Endothelial cell (in vitro differentiated cells): ENCODE measurements around the gene CUL9. TPM values are rescaled to one million over a fixed set of nuclear protein-coding genes. Genes with fewer than 3 reads are reported as not detected.

Experiments
- DNase-seq: peaks from one replicate; pipeline ENCODE4 v3.0.0; 2021; ENCODE audit warnings: low spot score
- H3K27ac Mint-ChIP-seq: one replicate; pipeline ENCODE4 v1.8.0; 2021; ENCODE audit warnings: mixed read lengths, inconsistent platforms; ENCODE audit not compliant: unreplicated experiment
- H3K27me3 Mint-ChIP-seq: one replicate; pipeline ENCODE4 v1.8.0; 2021; ENCODE audit warnings: mild to moderate bottlenecking, moderate library complexity, mixed read lengths, inconsistent platforms; ENCODE audit not compliant: unreplicated experiment
- H3K36me3 Mint-ChIP-seq: one replicate; pipeline ENCODE4 v1.8.0; 2021; ENCODE audit warnings: mild to moderate bottlenecking, low read depth, mixed read lengths, inconsistent platforms; ENCODE audit not compliant: unreplicated experiment
- H3K4me1 Mint-ChIP-seq: one replicate; pipeline ENCODE4 v1.8.0; 2021; ENCODE audit warnings: mild to moderate bottlenecking, mixed read lengths, inconsistent platforms; ENCODE audit not compliant: unreplicated experiment
- H3K4me3 Mint-ChIP-seq: one replicate; pipeline ENCODE4 v1.8.0; 2021; ENCODE audit warnings: mild to moderate bottlenecking, mixed read lengths, inconsistent platforms; ENCODE audit not compliant: unreplicated experiment
- H3K9me3 Mint-ChIP-seq: one replicate; pipeline ENCODE4 v1.8.0; 2021; ENCODE audit warnings: mixed read lengths, inconsistent platforms; ENCODE audit not compliant: unreplicated experiment
- total RNA-seq: library from RNA; stranded (reverse); fragmentation: NEBNext Ultra II Directional; extraction: Animal tissue kit (Norgen Biotek cat#: 25700); gene quantifications from one replicate; pipeline ENCODE4 v1.2.1, GENCODE V29; 2021; ENCODE audit not compliant: unreplicated experiment
- TF ChIP-seq, protein P1 (sequence below): fragments of 200-600 bp; sonication (generic); IDR thresholded peaks from one replicate; pipeline ENCODE4 v1.5.0; 2021; ENCODE audit warnings: antibody characterized with exemption; ENCODE audit not compliant: unreplicated experiment

The CUL9 gene
- total RNA-seq, 1 donor from 2014 or later, result 55.4 TPM

DNA sequence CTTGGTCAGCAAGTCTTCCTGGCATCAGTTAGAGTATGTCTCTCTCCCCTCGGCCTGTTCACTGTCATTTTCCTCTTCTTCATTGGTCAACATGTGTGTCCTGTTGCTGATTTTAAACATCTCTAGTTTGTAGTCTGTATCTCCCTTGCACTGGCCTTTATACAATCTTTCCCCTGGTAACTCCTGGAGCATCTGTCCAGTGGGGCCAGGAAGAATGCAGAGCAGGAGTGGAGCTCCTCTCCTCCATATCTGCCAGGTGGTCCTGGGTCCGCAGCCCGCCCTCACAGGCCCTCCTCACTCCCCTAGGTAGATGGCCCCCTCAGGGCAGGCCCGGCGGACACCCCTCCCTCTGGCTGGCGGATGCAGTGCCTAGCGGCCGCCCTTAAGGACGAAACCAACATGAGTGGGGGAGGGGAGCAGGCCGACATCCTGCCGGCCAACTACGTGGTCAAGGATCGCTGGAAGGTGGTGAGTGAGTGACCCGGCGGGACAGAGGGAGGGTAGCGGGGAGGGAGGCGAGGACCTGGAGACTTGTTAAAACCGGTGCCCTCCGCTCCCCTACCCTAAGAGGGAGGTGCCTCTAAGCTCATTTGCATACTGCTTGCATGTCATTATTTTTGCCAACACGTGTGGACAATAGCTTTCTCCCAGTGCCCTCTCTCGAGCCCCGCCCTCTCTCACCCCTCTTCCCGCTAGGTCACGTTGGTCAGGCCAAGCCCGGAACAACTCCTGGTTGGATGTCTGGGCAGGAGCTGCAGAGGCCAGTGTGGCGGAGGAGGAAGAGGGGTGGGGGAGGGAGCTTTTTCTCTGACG lies 64.5 kb downstream of the CUL9 start:
- TF ChIP-seq, protein P1, sequence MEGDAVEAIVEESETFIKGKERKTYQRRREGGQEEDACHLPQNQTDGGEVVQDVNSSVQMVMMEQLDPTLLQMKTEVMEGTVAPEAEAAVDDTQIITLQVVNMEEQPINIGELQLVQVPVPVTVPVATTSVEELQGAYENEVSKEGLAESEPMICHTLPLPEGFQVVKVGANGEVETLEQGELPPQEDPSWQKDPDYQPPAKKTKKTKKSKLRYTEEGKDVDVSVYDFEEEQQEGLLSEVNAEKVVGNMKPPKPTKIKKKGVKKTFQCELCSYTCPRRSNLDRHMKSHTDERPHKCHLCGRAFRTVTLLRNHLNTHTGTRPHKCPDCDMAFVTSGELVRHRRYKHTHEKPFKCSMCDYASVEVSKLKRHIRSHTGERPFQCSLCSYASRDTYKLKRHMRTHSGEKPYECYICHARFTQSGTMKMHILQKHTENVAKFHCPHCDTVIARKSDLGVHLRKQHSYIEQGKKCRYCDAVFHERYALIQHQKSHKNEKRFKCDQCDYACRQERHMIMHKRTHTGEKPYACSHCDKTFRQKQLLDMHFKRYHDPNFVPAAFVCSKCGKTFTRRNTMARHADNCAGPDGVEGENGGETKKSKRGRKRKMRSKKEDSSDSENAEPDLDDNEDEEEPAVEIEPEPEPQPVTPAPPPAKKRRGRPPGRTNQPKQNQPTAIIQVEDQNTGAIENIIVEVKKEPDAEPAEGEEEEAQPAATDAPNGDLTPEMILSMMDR, result no peak
- Mint-ChIP-seq H3K4me1 (peaks cover 15% of the 10 kb centered on the region), H3K27ac (peak overlapping the region; percentile 64), H3K27me3 (peaks cover 11% of the 10 kb centered on the region), H3K36me3 (no peaks in the 10 kb centered on the region), H3K4me3 (no peak overlapping the region), H3K9me3 (no peaks in the 10 kb centered on the region)
- DNase-seq, result peak; percentile 74

DNA sequence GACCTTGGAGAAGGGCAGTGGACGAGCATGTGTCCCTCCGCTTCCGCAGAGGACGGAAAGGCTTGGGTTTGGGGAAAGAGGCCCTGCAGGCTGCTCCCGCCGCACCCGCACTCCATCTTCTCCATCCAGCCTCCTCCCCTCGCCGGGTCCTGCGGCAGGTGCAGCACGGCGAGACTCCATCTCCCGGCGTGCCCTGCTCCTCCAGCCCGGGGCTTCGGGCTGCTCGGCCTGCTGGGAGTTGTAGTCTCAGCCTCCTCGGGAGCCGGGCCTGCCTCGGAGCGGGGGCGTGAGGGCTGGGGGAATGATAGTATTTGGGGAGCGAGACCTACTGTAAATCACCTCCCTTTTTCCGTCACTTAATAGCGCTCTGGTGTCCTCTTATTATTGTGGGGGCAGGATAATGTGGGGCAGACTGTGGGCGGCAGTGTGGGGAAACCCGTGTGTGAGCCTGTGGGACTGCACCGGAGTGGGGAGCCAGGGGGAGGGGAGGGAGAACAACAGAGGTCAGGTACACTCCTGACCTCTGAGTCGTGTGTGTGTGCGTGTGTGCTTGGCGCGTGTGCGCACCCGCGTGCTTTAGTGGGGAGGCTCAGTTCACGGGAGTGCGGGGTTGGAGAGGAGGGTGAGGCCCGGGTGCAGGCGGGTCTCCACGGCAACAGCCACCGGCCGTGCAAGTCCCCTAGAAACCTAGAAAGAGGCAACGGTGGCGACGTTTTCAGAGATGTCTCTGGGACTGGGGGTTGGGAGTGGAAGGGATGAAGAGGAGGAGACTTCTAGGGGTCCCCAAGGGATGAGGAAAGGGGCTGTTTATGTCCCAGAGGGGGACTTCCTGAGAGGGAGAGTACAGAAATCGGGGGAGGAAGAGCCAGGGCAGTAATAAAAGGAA lies 65.4 kb downstream of the CUL9 start:
- Mint-ChIP-seq H3K36me3 (no peaks in the 10 kb centered on the region), H3K27ac (no peak overlapping the region), H3K4me3 (no peak overlapping the region), H3K9me3 (no peaks in the 10 kb centered on the region), H3K4me1 (peaks cover 20% of the 10 kb centered on the region), H3K27me3 (peaks cover 5% of the 10 kb centered on the region)
- peak; percentile 81 for DNase-seq
- TF ChIP-seq, protein P1, result no peak

DNA sequence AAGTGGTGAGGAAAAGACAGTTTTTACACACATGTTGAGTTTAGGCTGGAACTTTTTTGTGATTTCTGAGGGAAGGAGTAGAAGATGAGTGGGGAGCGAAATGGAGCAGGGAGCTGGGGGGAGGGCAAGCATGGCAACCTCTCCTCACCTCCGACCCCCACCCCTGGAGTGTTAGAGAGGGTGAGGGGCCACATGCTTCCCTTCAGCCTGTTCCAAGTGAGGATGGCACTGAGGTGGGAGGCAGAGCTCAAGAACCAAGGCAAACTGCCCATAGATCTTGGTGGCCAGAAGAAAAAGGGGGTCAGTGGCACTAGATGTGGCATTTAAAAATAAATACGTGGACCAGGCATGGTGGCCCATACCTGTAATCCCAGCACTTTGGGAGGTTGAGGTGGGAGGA lies 66.1 kb downstream of the CUL9 start:
- TF ChIP-seq, protein P1, result no peak
- Mint-ChIP-seq H3K27ac (no peak overlapping the region), H3K4me3 (no peak overlapping the region), H3K27me3 (peaks cover 7% of the 10 kb centered on the region), H3K4me1 (peaks cover 20% of the 10 kb centered on the region), H3K9me3 (no peaks in the 10 kb centered on the region), H3K36me3 (no peaks in the 10 kb centered on the region)
- DNase-seq, result no peak

DNA sequence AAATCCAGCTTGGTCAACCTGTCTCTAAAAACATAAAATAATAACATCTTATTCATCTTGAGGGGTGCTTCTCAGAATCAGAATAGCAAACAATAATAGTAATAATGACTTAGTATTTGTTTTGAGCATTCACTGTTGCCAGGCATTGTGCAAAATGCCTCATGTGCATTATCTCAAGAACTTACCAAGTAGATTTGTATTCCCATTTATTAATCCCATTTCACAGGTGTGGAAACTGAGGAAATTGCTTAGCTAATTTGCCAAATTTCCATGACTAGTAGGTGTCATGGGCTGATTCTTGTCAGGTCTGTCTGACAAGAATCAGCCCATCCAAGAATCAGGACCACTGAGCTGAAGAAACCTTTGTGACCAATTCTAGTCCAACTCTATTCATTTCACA lies 66.8 kb downstream of the CUL9 start:
- Mint-ChIP-seq H3K4me3 (no peak overlapping the region), H3K9me3 (no peaks in the 10 kb centered on the region), H3K36me3 (no peaks in the 10 kb centered on the region), H3K4me1 (peaks cover 20% of the 10 kb centered on the region), H3K27ac (no peak overlapping the region), H3K27me3 (peaks cover 9% of the 10 kb centered on the region)
- no peak for DNase-seq
- TF ChIP-seq, protein P1, result no peak

DNA sequence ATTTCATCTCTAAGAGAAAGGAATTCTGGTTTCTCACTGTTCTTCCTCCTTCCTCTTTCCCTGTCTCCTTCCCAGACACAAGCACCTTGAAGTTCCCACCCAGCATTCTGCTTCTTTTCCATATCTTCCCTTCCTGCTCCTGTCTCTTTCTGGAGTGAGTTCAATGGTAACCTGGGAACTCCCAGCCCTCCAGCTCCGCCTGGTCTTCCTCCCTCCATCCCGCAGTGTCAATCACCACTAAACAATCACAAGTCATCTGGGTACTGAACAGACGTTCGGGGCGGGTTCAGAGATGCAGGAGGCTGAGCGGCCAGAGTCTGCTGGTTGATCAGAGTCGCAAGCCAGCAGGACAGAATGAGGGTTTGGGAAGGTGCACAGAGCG lies 69.0 kb downstream of the CUL9 start:
- Mint-ChIP-seq H3K36me3 (no peaks in the 10 kb centered on the region), H3K4me3 (no peak overlapping the region), H3K4me1 (peaks cover 20% of the 10 kb centered on the region), H3K27ac (no peak overlapping the region), H3K27me3 (peaks cover 9% of the 10 kb centered on the region), H3K9me3 (no peaks in the 10 kb centered on the region)
- DNase-seq, result no peak
- TF ChIP-seq, protein P1, result no peak
